ENCODE results near the gene SPATA9. TPM values are rescaled to one million over a fixed set of nuclear protein-coding genes. Genes with fewer than 3 reads are reported as not detected.
A peak's percentile ranks its signal among the peaks of the same experiment; 100 is the strongest.

Gene SPATA9
- polyA plus RNA-seq, 1 experiment: 2.4 TPM

DNA sequence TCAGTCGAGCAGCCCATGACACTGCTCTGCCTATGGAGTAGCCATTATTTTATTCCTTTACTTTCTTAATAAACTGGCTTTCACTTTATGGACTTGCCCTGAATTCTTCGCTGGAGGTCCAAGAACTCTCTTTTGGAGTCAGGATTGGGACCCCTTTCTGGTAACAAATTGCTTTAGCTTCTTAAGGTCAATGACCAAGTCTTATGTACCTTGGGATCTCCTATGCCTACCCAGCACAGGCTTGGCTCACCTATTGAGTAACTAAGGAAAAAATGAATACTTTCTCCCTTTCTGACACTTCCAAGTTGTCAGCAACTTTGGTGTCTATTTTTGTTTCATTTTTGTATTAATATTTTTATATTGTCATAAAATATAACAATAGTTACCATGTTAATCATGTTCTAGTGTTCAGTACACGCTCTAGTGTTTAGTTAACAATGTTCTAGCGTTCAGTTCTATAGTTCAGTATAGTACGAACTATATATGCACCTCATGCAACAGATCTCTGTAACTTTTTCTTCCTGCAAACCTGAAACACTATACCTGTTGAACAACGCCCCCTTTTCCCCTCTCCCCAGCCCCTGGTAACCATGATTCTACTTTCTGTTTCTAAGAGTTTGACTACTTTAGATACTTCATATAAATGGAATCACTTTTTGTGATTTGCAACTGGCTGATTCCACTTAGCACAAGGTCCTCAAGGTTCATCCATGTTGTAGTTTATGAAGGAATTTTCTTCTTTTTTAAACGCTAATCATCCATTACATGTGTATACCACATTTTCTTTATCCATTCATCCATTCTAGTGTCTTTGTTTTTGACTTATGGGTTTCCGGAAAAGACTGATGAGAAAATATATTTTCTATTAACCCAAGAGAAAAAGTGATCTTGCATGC, 46.6 kb upstream of the SPATA9 start:
- TF ChIP-seq, protein P1, sequence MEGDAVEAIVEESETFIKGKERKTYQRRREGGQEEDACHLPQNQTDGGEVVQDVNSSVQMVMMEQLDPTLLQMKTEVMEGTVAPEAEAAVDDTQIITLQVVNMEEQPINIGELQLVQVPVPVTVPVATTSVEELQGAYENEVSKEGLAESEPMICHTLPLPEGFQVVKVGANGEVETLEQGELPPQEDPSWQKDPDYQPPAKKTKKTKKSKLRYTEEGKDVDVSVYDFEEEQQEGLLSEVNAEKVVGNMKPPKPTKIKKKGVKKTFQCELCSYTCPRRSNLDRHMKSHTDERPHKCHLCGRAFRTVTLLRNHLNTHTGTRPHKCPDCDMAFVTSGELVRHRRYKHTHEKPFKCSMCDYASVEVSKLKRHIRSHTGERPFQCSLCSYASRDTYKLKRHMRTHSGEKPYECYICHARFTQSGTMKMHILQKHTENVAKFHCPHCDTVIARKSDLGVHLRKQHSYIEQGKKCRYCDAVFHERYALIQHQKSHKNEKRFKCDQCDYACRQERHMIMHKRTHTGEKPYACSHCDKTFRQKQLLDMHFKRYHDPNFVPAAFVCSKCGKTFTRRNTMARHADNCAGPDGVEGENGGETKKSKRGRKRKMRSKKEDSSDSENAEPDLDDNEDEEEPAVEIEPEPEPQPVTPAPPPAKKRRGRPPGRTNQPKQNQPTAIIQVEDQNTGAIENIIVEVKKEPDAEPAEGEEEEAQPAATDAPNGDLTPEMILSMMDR (IDR thresholded peaks at IDR 0.05; ENCODE audit: low read depth, low read length): no peak
- POLR2A ChIA-PET: no interaction called here
- Histone ChIP-seq H3K27ac (ENCODE audit: low read depth, low read length) (no peak overlapping the region), H3K4me3 (ENCODE audit: low read depth, low read length) (no peak overlapping the region), H3K9me3 (ENCODE audit: control insufficient read depth, insufficient read depth, low read length) (peaks cover 2% of the 10 kb centered on the region; the same call in 1 of the 2 replicates), H3K27me3 (ENCODE audit: control insufficient read depth, insufficient read depth, low read length) (no peaks in the 10 kb centered on the region)
- no peak for DNase-seq (ENCODE audit: low read depth, low spot score)
- CTCF ChIA-PET: interaction anchor here (1.7 kb wide), 1 partner anchor 83 kb away, joined by 5 read pairs; the partner anchor contains the start of gene RFESD

DNA sequence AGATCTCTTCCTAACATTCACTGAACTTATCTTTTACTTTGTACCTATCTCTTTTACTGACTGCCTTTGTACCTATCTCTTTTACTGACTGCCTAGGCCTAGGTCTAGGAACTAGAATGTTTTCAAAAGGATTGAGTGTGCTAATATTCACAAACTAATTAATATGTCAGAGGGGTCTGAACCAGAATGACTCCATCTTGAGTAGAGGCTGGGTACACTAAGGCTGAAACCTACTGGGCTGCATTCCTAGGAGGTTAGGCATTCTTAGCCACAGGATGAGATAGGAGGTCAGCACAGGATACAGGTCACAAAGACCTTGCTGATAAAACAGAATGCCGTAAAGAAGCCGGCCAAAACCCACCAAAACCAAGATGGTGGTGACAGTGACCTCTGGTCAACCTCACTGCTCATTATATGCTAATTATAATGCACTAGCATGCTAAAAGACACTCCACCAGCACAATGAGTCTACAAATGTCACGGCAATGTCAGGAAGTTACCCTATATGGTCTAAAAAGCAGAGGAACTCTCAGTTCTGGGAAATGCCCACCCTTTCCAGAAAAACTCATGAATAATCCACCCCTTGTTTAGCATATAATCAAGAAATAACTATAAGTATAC, 45.8 kb upstream of the SPATA9 start:
- DNase-seq (ENCODE audit: low read depth, low spot score): no peak
- POLR2A ChIA-PET: no interaction called here
- CTCF ChIA-PET: interaction anchor here (1.0 kb wide), 1 partner anchor 64 kb away, joined by 3 read pairs; no protein-coding TSS in a partner anchor
- no peaks in the 10 kb centered on the region for H3K27me3 ChIP-seq (ENCODE audit: control insufficient read depth, insufficient read depth, low read length)
- no peak overlapping the region for H3K4me3 ChIP-seq (ENCODE audit: low read depth, low read length)
- peaks cover 2% of the 10 kb centered on the region; the same call in 1 of the 2 replicates for H3K9me3 ChIP-seq (ENCODE audit: control insufficient read depth, insufficient read depth, low read length)
- TF ChIP-seq, protein P1 (IDR thresholded peaks at IDR 0.05; ENCODE audit: low read depth, low read length): no peak
- H3K27ac ChIP-seq (ENCODE audit: low read depth, low read length): no peak overlapping the region

DNA sequence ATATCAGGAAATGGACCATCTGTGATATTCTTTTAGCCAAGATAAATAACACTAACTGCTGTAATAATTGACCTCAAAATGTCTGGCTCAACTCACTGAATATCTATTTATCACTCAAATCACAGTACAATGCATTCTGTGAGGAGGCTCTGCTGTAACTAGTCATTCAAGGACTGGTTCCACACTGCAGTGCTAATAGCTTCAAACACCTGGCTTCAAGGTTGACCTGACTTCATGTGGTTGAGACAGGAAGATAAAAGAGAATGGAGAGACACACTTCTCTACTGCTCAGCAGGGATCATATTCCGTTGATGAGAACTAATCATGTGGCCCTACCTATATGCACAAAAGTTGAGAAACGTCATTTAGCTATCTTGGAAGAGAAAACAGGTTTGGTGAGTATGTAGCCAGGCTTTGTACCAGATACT, 45.0 kb upstream of the SPATA9 start:
- peaks cover 2% of the 10 kb centered on the region; the same call in 1 of the 2 replicates for H3K9me3 ChIP-seq (ENCODE audit: control insufficient read depth, insufficient read depth, low read length)
- no peak overlapping the region for H3K4me3 ChIP-seq (ENCODE audit: low read depth, low read length)
- TF ChIP-seq, protein P1 (IDR thresholded peaks at IDR 0.05; ENCODE audit: low read depth, low read length): no peak
- no peak overlapping the region for H3K27ac ChIP-seq (ENCODE audit: low read depth, low read length)
- POLR2A ChIA-PET: no interaction called here
- H3K27me3 ChIP-seq (ENCODE audit: control insufficient read depth, insufficient read depth, low read length): no peaks in the 10 kb centered on the region
- DNase-seq (ENCODE audit: low read depth, low spot score): no peak
- CTCF ChIA-PET: interaction anchor here (1.0 kb wide), 1 partner anchor 63 kb away, joined by 3 read pairs; no protein-coding TSS in a partner anchor

DNA sequence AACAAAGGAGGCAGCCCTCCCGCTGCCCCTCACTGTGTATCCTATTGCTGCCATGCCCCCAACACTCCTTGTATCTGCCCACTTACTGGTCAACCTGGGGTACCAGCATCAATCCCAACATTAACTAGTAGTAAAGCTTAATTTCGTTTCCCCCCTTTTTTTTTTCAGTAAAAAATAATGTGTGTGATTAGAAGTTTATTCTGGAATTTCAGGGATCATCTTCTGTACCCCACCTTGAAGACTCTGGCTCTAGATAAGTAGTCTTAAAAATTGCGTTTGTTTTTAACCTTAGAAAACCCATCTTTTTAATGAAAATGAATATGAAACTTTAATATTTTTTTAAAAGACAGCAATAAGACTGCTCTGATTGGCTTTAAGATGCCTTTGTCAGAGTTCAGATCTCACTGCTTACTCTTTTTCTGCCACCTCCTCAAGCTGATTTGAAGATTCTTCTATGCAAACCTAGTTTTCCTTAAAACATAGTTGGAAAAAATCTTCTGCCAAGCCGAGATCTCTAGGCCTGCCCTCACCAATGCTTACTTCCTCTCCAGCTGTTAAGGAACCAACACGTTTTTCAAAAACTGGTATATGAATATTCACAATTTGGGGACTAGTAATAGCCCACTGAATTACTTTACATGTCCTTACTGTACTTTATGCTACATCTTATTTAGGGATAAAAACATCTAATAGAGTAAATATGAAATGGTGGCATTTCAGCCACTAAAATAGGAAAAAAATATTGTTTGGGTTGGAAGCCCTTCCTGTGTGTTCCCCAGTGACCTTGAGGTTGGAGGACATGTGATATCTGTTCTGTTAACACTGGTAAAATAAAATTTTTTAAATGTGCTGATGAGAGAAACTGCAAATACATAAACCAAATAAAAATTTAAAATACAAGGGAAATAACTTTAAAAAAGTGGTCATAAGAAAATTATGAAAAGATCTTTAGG, 44.3 kb upstream of the SPATA9 start:
- H3K4me3 ChIP-seq (ENCODE audit: low read depth, low read length): no peak overlapping the region
- H3K27me3 ChIP-seq (ENCODE audit: control insufficient read depth, insufficient read depth, low read length): no peaks in the 10 kb centered on the region
- DNase-seq (ENCODE audit: low read depth, low spot score): no peak
- ChIA-PET CTCF (interaction anchor here (1.0 to 1.6 kb wide), 2 partner anchors 63 kb away, joined by 3 to 8 read pairs; no protein-coding TSS in a partner anchor), POLR2A (interaction anchor here (1.5 kb wide), 1 partner anchor 57 kb away, joined by 9 read pairs; no protein-coding TSS in a partner anchor)
- peaks cover 2% of the 10 kb centered on the region; the same call in 1 of the 2 replicates for H3K9me3 ChIP-seq (ENCODE audit: control insufficient read depth, insufficient read depth, low read length)
- TF ChIP-seq, protein P1 (IDR thresholded peaks at IDR 0.05; ENCODE audit: low read depth, low read length): no peak
- peak overlapping the region; percentile 47 for H3K27ac ChIP-seq (ENCODE audit: low read depth, low read length)

Data from AG04450 (cell line).